Ishikawa (cell line): ENCODE measurements around the gene PAK5.

Experiments used
- CREB1 ChIP-seq: IDR thresholded peaks from 2 replicates; pipeline ENCODE4 v1.6.1; 2012; ENCODE audit warnings: low read depth
- EGR1 ChIP-seq: IDR thresholded peaks from 2 replicates; pipeline ENCODE4 v1.6.1; 2012
- RAD21 ChIP-seq: IDR thresholded peaks from 2 replicates; pipeline ENCODE4 v1.6.1; 2012; ENCODE audit warnings: low read depth
- REST ChIP-seq: IDR thresholded peaks from 2 replicates; pipeline ENCODE4 v1.6.1; 2012; ENCODE audit warnings: low read depth, mild to moderate bottlenecking
- TAF1 ChIP-seq: IDR thresholded peaks from 2 replicates; pipeline ENCODE4 v1.6.1; 2012; ENCODE audit warnings: low read depth, mild to moderate bottlenecking
- TCF12 ChIP-seq: IDR thresholded peaks from 2 replicates; pipeline ENCODE4 v1.6.1; 2012; ENCODE audit warnings: low read depth
- YY1 ChIP-seq: IDR thresholded peaks from 2 replicates; pipeline ENCODE4 v1.6.1; 2012; ENCODE audit warnings: low read depth
- ZBTB7A ChIP-seq: IDR thresholded peaks from 2 replicates; pipeline ENCODE4 v1.6.1; 2012; ENCODE audit warnings: low read depth
- TF ChIP-seq, protein P1 (sequence below): IDR thresholded peaks from 2 replicates; pipeline ENCODE4 v1.6.1; 2012
- TF ChIP-seq, protein P2 (sequence below): IDR thresholded peaks from 2 replicates; pipeline ENCODE4 v1.6.1; 2012

- TF ChIP-seq ZBTB7A (no peak), YY1 (no peak), REST (no peak), TCF12 (no peak), RAD21 (no peak), CREB1 (no peak), EGR1 (no peak), TAF1 (no peak)
- TF ChIP-seq, protein P1, sequence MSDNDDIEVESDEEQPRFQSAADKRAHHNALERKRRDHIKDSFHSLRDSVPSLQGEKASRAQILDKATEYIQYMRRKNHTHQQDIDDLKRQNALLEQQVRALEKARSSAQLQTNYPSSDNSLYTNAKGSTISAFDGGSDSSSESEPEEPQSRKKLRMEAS = no peak
- TF ChIP-seq, protein P2, sequence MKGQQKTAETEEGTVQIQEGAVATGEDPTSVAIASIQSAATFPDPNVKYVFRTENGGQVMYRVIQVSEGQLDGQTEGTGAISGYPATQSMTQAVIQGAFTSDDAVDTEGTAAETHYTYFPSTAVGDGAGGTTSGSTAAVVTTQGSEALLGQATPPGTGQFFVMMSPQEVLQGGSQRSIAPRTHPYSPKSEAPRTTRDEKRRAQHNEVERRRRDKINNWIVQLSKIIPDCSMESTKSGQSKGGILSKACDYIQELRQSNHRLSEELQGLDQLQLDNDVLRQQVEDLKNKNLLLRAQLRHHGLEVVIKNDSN = no peak
Observed at GRCh38 chr20:9627219-9627618, 211.7 kb downstream of the PAK5 start.
